GM21528 (cell line): ENCODE measurements around the gene S100A9.
"Not testable (repeated sequence)": the region's sequence is repeated elsewhere in the genome, so short reads cannot be mapped to it uniquely, and the experiment has no call there.

ENCODE experiments used
- ATAC-seq: cut with Tn5 transposase; IDR thresholded peaks from one replicate; pipeline ENCODE4 v1.9.1; 2021; ENCODE audit warnings: mild to moderate bottlenecking, moderate library complexity; ENCODE audit not compliant: unreplicated experiment, low FRiP score

Gene S100A9

GRCh38 chr1:153357853-153358690 is at the start of gene S100A9:
TSS of gene S100A9 (plus strand) at chr1:153357854. CDS start at chr1:153358284, 430 bp downstream.
- no peak for ATAC-seq

- ATAC-seq = no peak
Observed at GRCh38 chr1:153308540-153308939, 49.1 kb upstream of the S100A9 start.

GRCh38 chr1:153309441-153309840 is 48.2 kb upstream of the S100A9 start:
- no peak for ATAC-seq

GRCh38 chr1:153310526-153310925 is 47.1 kb upstream of the S100A9 start:
- no peak for ATAC-seq

- no peak for ATAC-seq
Observed at GRCh38 chr1:153312570-153313186, 45.0 kb upstream of the S100A9 start, which contains the start of gene PGLYRP3. TSS of gene PGLYRP3 (minus strand) at chr1:153312952. CDS start at chr1:153310665, 2,287 bp downstream.

GRCh38 chr1:153313288-153313687 is 44.4 kb upstream of the S100A9 start:
- no peak for ATAC-seq

GRCh38 chr1:153314388-153314787 is 43.3 kb upstream of the S100A9 start:
- ATAC-seq = not testable (repeated sequence)

GRCh38 chr1:153316013-153316412 is 41.6 kb upstream of the S100A9 start:
- not testable (repeated sequence) for ATAC-seq

GRCh38 chr1:153318145-153318544 is 39.5 kb upstream of the S100A9 start:
- ATAC-seq = not testable (repeated sequence)

GRCh38 chr1:153322568-153322967 is 35.1 kb upstream of the S100A9 start:
- ATAC-seq = no peak

- no peak for ATAC-seq
Observed at GRCh38 chr1:153324912-153325311, 32.7 kb upstream of the S100A9 start.

- no peak for ATAC-seq
Observed at GRCh38 chr1:153333902-153334301, 23.8 kb upstream of the S100A9 start.

- no peak for ATAC-seq
Observed at GRCh38 chr1:153336650-153337049, 21.0 kb upstream of the S100A9 start.

GRCh38 chr1:153337980-153338853 is 19.4 kb upstream of the S100A9 start:
- ATAC-seq = no peak

- no peak for ATAC-seq
Observed at GRCh38 chr1:153339802-153340201, 17.9 kb upstream of the S100A9 start.

- ATAC-seq = no peak
Observed at GRCh38 chr1:153340356-153340755, 17.3 kb upstream of the S100A9 start.

GRCh38 chr1:153341431-153341934 is 16.2 kb upstream of the S100A9 start:
- ATAC-seq = no peak

GRCh38 chr1:153342178-153342577 is 15.5 kb upstream of the S100A9 start:
- no peak for ATAC-seq

- no peak for ATAC-seq
Observed at GRCh38 chr1:153343040-153343681, 14.5 kb upstream of the S100A9 start.
